ENCODE results near the gene RUNDC3A. TPM values are rescaled to one million over a fixed set of nuclear protein-coding genes. Genes with fewer than 3 reads are reported as not detected.

The RUNDC3A gene
- total RNA-seq, result 3.3 and 12.3 TPM in 2 replicates

DNA sequence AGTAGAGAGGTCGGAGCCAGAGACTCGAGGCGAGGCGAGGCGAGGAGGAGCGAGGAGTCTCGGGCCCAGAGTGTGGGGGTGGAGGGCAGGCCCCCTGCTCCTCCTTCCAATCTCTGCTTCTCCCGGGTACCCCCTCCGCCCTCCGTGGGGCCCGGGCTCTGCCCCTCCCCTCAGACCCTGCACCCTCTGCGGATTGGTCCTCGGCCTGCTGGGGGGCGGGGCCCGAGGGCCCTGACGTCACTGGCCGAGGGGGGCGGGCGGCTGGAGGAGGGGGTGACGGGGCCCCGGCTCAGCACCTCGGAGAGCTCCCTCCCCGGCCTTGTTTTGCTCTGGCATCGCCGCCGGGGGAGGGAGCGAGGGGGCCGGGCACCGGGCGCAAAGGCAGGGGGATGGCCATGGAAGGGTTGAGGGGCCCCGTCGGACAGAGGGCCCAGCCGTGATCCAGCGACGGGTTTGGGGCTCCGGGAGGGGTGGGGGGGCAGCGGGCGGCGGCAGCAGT lies at the start of gene RUNDC3A:
Gene RUNDC3A, plus strand, starts transcription at position 282 of the 499 bp plus-strand sequence. CDS start 232 bp downstream, outside the sequence.
- DNase-seq (ENCODE audit: low read depth), result no peak
- peaks cover 26% of the 10 kb centered on the region for H3K27me3 ChIP-seq (ENCODE audit: control insufficient read depth, insufficient read depth, low read length)
- no peaks in the 10 kb centered on the region for H3K36me3 ChIP-seq (ENCODE audit: control insufficient read depth, insufficient read depth, low read length)
- H3K4me3 ChIP-seq (ENCODE audit: low read depth, low read length), result peak within 1 kb of the TSS; percentile 41
- TF ChIP-seq, protein P1, sequence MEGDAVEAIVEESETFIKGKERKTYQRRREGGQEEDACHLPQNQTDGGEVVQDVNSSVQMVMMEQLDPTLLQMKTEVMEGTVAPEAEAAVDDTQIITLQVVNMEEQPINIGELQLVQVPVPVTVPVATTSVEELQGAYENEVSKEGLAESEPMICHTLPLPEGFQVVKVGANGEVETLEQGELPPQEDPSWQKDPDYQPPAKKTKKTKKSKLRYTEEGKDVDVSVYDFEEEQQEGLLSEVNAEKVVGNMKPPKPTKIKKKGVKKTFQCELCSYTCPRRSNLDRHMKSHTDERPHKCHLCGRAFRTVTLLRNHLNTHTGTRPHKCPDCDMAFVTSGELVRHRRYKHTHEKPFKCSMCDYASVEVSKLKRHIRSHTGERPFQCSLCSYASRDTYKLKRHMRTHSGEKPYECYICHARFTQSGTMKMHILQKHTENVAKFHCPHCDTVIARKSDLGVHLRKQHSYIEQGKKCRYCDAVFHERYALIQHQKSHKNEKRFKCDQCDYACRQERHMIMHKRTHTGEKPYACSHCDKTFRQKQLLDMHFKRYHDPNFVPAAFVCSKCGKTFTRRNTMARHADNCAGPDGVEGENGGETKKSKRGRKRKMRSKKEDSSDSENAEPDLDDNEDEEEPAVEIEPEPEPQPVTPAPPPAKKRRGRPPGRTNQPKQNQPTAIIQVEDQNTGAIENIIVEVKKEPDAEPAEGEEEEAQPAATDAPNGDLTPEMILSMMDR (IDR thresholded peaks at IDR 0.05; ENCODE audit: insufficient read depth, low read length, poor library complexity, severe bottlenecking), result no peak

DNA sequence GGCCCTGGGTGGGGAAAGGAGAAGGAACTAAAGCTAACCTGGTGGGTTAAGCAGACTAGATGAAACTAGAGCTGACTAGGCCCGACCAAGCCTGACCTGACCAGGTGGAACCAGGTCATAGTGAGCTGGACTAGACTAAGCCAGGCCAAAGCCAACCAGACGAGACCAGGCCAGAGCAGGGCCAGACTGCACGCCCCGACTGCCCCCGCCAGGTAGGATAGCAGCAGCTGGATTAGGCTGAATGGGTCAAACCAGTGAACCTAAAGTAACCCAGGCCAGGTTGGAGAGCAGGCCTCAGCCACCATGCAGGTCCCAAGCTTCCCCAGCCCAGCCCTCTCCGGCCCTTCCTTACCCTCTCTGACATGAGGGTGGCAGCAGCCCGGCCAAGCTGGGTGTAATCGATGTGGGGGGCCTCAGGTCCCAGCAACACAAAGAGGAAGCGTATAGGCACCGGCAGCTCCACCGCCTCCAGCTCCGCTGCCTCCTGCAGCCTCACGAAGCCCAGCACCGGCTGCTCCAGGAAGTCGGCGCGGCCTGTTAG lies 49.5 kb upstream of the RUNDC3A start:
- TF ChIP-seq, protein P1 (IDR thresholded peaks at IDR 0.05; ENCODE audit: insufficient read depth, low read length, poor library complexity, severe bottlenecking), result no peak
- H3K4me3 ChIP-seq (ENCODE audit: low read depth, low read length), result no peak overlapping the region
- DNase-seq (ENCODE audit: low read depth), result no peak
- H3K27me3 ChIP-seq (ENCODE audit: control insufficient read depth, insufficient read depth, low read length), result peaks cover 12% of the 10 kb centered on the region
- H3K36me3 ChIP-seq (ENCODE audit: control insufficient read depth, insufficient read depth, low read length), result no peaks in the 10 kb centered on the region

DNA sequence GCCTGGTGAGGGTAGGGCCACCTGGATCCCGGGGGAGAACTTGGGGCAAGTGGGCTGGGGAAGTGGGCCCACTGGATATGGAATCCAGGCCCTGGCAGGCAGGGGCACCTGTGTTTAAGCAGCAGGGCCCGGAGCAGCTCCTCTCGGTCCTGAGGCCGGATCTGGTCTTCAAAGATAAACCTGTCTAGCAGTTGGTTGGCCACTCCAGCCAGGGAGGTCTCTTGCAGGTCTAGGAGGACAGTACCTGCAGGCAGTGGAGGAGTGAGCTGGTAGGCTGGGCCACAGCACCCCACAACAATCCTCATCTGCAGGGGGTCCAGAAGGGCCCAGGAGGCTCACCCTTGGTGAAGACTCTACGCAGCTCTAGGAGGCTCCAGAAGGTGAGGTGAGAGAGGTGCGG lies 48.1 kb upstream of the RUNDC3A start:
- H3K27me3 ChIP-seq (ENCODE audit: control insufficient read depth, insufficient read depth, low read length), result peaks cover 9% of the 10 kb centered on the region
- DNase-seq (ENCODE audit: low read depth), result no peak
- TF ChIP-seq, protein P1 (IDR thresholded peaks at IDR 0.05; ENCODE audit: insufficient read depth, low read length, poor library complexity, severe bottlenecking), result no peak
- H3K4me3 ChIP-seq (ENCODE audit: low read depth, low read length), result no peak overlapping the region
- no peaks in the 10 kb centered on the region for H3K36me3 ChIP-seq (ENCODE audit: control insufficient read depth, insufficient read depth, low read length)

DNA sequence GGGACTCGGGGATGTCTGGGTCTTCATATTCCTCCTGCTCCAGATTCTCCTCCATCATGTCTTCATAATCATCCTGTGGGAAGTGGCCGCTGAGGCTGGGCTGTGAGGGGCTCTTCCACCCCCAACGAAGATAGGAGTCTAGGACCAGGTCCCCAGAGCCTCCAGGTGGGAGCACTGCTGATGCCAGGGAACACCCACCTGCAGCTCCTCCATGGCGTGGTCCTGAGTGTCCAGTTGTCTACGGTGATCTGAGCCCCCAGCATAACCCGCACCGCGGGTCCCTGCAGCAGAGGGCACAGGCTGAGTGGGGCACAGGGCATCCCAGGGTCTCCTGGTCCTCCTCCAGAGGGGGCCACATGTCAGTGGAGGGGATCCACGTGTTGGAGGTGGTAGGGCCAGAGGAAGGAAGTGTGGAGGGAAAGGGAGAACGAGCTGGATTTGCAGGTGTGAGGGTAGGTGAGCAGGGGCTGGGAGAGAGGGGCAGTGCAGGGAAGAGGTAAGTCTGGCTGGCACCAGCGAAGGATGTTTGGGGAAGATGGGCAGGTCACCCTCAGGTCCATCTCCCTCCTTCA lies 45.7 kb upstream of the RUNDC3A start:
- H3K27me3 ChIP-seq (ENCODE audit: control insufficient read depth, insufficient read depth, low read length), result peaks cover 9% of the 10 kb centered on the region
- H3K4me3 ChIP-seq (ENCODE audit: low read depth, low read length), result no peak overlapping the region
- H3K36me3 ChIP-seq (ENCODE audit: control insufficient read depth, insufficient read depth, low read length), result no peaks in the 10 kb centered on the region
- DNase-seq (ENCODE audit: low read depth), result no peak
- TF ChIP-seq, protein P1 (IDR thresholded peaks at IDR 0.05; ENCODE audit: insufficient read depth, low read length, poor library complexity, severe bottlenecking), result no peak

DNA sequence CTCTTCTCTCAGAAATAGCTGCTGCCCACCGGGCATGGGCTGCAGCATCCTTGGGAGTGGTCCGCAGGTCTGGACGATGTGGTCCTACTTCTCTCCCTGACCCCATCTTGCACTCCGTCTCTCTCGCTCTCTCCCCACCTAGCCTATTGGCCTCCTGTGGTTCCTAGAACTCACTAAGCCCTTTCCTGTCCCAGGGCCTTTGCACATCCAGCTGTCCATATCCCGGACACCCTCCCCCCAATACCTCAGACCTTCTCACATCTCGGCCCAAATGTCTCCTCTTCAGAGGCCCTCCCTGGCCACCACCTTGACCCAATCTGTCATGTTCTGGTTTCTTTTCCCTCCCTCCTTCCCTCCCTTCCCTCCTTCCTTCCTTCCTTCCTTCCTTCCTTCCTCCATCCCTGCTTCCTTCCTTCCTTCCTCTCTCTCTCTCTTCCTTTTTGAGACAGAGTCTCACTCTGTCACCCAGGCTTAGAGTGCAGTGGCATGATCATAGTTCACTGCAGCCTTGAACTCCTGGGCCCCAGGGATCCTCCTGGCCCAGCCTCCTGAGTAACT lies 45.0 kb upstream of the RUNDC3A start:
- no peak for DNase-seq (ENCODE audit: low read depth)
- no peaks in the 10 kb centered on the region for H3K36me3 ChIP-seq (ENCODE audit: control insufficient read depth, insufficient read depth, low read length)
- H3K4me3 ChIP-seq (ENCODE audit: low read depth, low read length), result no peak overlapping the region
- H3K27me3 ChIP-seq (ENCODE audit: control insufficient read depth, insufficient read depth, low read length), result peaks cover 9% of the 10 kb centered on the region
- TF ChIP-seq, protein P1 (IDR thresholded peaks at IDR 0.05; ENCODE audit: insufficient read depth, low read length, poor library complexity, severe bottlenecking), result no peak
